Fibroblast of pulmonary artery (primary cell): ENCODE results near the gene SNX5.

Experiments
- DNase-seq: peaks from one replicate; pipeline ENCODE4 v3.0.0-alpha.2; 2010; ENCODE audit warnings: low read depth
- H3K4me3 ChIP-seq: replicated peaks from 2 replicates; pipeline ENCODE4 v1.5.1; 2011; ENCODE audit warnings: low read depth, mild to moderate bottlenecking, control low read depth, low read length, moderate library complexity
- CTCF ChIP-seq: IDR thresholded peaks from 2 replicates; pipeline ENCODE4 v1.5.1; 2011; ENCODE audit warnings: mild to moderate bottlenecking, control low read depth, low read length, inconsistent platforms; ENCODE audit errors: missing control alignments

Gene SNX5

GRCh38 chr20:17909869-17910321 is 58.7 kb downstream of the SNX5 start:
- TF ChIP-seq CTCF, result no peak
- H3K4me3 ChIP-seq, result no peak overlapping the region
- peak; percentile 35 for DNase-seq

GRCh38 chr20:17905544-17905943 is 63.0 kb downstream of the SNX5 start:
- no peak overlapping the region for H3K4me3 ChIP-seq
- DNase-seq, result no peak
- no peak for TF ChIP-seq CTCF

DNA sequence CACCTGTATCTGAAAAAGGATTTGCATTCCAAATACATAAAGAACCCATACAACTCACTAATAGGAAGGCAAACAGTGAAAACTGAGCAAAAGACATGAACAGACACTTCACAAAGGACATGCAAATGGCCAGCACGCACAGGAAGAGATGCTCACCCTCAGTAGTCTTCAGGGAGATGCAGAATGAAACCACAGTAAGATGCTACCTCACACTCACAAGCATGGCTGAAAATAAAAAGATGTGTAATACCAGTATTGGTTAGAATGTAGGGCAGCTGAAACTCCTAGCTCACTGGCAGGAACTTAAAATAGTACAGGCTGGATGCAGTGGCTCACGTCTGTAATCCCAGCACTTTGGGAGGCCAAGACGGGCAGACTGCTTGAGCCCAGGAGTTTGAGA is 64.6 kb downstream of the SNX5 start:
- TF ChIP-seq CTCF, result no peak
- no peak overlapping the region for H3K4me3 ChIP-seq
- DNase-seq, result no peak

GRCh38 chr20:17902531-17903083 is 66.0 kb downstream of the SNX5 start:
- H3K4me3 ChIP-seq, result no peak overlapping the region
- no peak for TF ChIP-seq CTCF
- DNase-seq, result no peak

GRCh38 chr20:17901971-17902370 is 66.6 kb downstream of the SNX5 start:
- TF ChIP-seq CTCF, result no peak
- no peak for DNase-seq
- H3K4me3 ChIP-seq, result no peak overlapping the region

DNA sequence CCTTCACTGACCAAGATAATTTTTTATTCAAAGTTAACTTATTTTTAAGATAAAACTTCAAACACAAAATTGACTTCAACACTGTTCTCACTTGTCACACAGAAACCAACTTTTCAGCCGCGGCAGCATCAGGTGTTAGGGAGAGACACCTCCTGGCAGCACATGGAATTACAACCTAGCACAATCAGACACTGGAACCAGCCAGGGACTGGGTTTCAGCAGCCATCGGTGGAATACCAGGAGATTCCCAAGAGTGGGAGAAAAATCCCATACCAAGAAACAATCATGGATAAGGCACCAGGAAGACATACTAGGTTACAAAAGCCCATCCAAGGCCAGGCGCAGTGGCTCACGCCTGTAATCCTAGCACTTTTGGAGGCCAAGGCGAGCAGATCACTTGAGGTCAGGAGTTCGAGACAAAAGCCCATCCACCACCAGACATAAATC is 70.0 kb downstream of the SNX5 start:
- TF ChIP-seq CTCF, result peak; percentile 95
- no peak overlapping the region for H3K4me3 ChIP-seq
- peak; percentile 84 for DNase-seq
